Measurements from ENCODE around the gene TMEM144.

Gene TMEM144

GRCh38 chr4:158302076-158302866, 92.0 kb downstream of the TMEM144 start:
- no peak for DNase-seq

GRCh38 chr4:158304694-158305093, 94.4 kb downstream of the TMEM144 start:
- no peak for DNase-seq

Measured in SHP77 treated with DMSO at 0.1 percent for 48 hours (cell line).